Endodermal cell (in vitro differentiated cells): Measurements from ENCODE around the gene STEAP1B. TPM values are rescaled to one million over a fixed set of nuclear protein-coding genes. Genes with fewer than 3 reads are reported as not detected.

ENCODE experiments used
- DNase-seq: peaks from one replicate; pipeline ENCODE4 v3.0.0-alpha.2; 2017
- H3K27ac ChIP-seq: 2 replicates; pipeline ENCODE4 v1.5.1; 2013; ENCODE audit warnings: mild to moderate bottlenecking, low read depth, low read length, moderate library complexity
- H3K27me3 ChIP-seq: 2 replicates; pipeline ENCODE4 v1.6.1; 2013; ENCODE audit warnings: mild to moderate bottlenecking, low read length, moderate library complexity; ENCODE audit not compliant: insufficient read depth, control insufficient read depth, poor library complexity, severe bottlenecking
- H3K36me3 ChIP-seq: 2 replicates; pipeline ENCODE4 v1.7.0; 2013; ENCODE audit warnings: mild to moderate bottlenecking, low read length, moderate library complexity; ENCODE audit not compliant: control insufficient read depth, insufficient read depth
- H3K4me1 ChIP-seq: one replicate; pipeline ENCODE4 v1.7.0; 2013; ENCODE audit warnings: low read length; ENCODE audit not compliant: control insufficient read depth, insufficient read depth
- H3K4me3 ChIP-seq: 2 replicates; pipeline ENCODE4 v1.5.1; 2013; ENCODE audit warnings: mild to moderate bottlenecking, low read length, moderate library complexity
- H3K9ac ChIP-seq: 2 replicates; pipeline ENCODE4 v1.6.1; 2013; ENCODE audit warnings: mild to moderate bottlenecking, low read length, moderate library complexity; ENCODE audit not compliant: poor library complexity, severe bottlenecking; ENCODE audit errors: extremely low read depth
- H3K9me3 ChIP-seq: 2 replicates; pipeline ENCODE4 v1.6.1; 2013; ENCODE audit warnings: mild to moderate bottlenecking, low read length, moderate library complexity; ENCODE audit not compliant: control insufficient read depth
- H3K27ac Mint-ChIP-seq: 2 replicates; pipeline ENCODE4 v1.8.0; 2020; ENCODE audit warnings: mixed read lengths
- H3K27me3 Mint-ChIP-seq: 2 replicates; pipeline ENCODE4 v1.8.0; 2021; ENCODE audit warnings: mild to moderate bottlenecking, mixed read lengths; ENCODE audit not compliant: insufficient read depth
- H3K36me3 Mint-ChIP-seq: 2 replicates; pipeline ENCODE4 v1.8.0; 2020; ENCODE audit warnings: low read depth, mixed read lengths
- H3K4me1 Mint-ChIP-seq: 2 replicates; pipeline ENCODE4 v1.8.0; 2020; ENCODE audit warnings: mixed read lengths
- H3K4me3 Mint-ChIP-seq: 2 replicates; pipeline ENCODE4 v1.8.0; 2020; ENCODE audit warnings: mild to moderate bottlenecking, moderate library complexity, mixed read lengths
- H3K9me3 Mint-ChIP-seq: 2 replicates; pipeline ENCODE4 v1.8.0; 2020; ENCODE audit warnings: mild to moderate bottlenecking, mixed read lengths
- WGBS, 2 experiments: methylation state at CpG; one replicate each; pipeline versions ENCODE4 v1.1.5 to v1.1.7; 2013; ENCODE audit warnings: missing lambda C conversion rate in 2 of 2, mixed read lengths in 1 of 2; ENCODE audit not compliant: insufficient coverage in 1 of 2, insufficient read length in 1 of 2; 5-methylcytosine and 5-hydroxymethylcytosine counted together
- total RNA-seq, 2 donors: library from RNA; stranded (reverse); fragmentation: NEBNext Ultra II Directional in 1 of 2; extraction: Animal tissue kit (Norgen Biotek cat#: 25700) in 1 of 2; gene quantifications; 2 replicates in 1 of 2; 3 replicates in 1 of 2; pipeline ENCODE4 v1.2.1, GENCODE V29; 2021
- TF ChIP-seq, protein P1 (sequence below): fragments of 200-600 bp; sonication (generic); conservative IDR thresholded peaks from 2 replicates; pipeline ENCODE4 v1.5.0; 2021; ENCODE audit warnings: antibody characterized with exemption, mild to moderate bottlenecking

The STEAP1B gene
- total RNA-seq, 2 donors from 2014 or later: 30.5 to 54.2 TPM

DNA sequence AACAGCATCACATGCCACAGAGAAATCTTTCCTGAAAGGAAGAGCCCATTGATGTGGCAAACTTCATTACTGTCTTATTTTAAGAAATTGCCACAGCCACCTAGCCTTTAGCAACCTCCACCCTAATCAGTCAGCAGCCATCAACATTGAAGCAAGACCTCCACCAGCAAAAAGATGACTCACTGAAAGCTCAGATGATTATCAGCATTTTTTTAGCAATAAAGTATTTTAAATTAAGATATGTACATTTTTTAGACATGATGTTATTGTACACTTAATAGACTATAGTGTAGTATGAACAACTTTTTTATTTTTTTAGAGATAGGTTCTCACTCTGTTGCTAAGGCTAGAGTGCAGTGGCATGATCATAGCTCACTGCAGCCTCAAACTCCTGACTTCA lies 14.8 kb downstream of the STEAP1B start:
- no peaks in the 10 kb centered on the region for H3K27me3 Mint-ChIP-seq

DNA sequence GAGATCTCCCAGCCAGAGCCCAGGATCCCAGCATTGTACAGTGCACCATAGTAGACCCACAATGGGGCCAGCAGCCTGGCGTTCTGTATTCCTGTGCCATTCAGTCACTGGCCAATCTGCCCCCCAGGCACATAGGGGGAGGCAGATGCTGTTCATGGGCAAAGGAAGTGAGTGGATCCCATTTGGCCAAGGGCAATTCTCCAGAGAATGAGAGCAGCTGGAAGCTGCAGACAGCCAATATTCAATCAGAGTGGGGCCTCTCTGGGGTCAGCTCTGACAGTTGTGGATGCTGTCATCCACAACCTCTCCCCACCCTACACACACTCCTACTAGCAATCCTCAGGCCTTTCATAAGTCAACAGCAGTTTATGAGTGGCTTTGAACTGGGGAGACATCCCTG lies 17.5 kb downstream of the STEAP1B start:
- peaks cover 13% of the 10 kb centered on the region for H3K4me1 ChIP-seq
- H3K4me3 ChIP-seq: no peak overlapping the region
- no peaks in the 10 kb centered on the region for H3K27me3 Mint-ChIP-seq
- no peak overlapping the region for H3K27ac Mint-ChIP-seq
- no peak for DNase-seq
- H3K4me1 Mint-ChIP-seq: peaks cover 36% of the 10 kb centered on the region
- H3K36me3 ChIP-seq: peaks cover 22% of the 10 kb centered on the region
- no peaks in the 10 kb centered on the region for H3K9me3 Mint-ChIP-seq
- H3K27ac ChIP-seq: no peak overlapping the region
- 80 to 94% methylated on average over 1 of the region's 1 CpG for WGBS, 2 experiments
- H3K9me3 ChIP-seq: peaks cover 15% of the 10 kb centered on the region
- H3K9ac ChIP-seq: no peak overlapping the region
- H3K4me3 Mint-ChIP-seq: no peak overlapping the region
- H3K27me3 ChIP-seq: no peaks in the 10 kb centered on the region
- H3K36me3 Mint-ChIP-seq: peaks cover 37% of the 10 kb centered on the region
- TF ChIP-seq, protein P1, sequence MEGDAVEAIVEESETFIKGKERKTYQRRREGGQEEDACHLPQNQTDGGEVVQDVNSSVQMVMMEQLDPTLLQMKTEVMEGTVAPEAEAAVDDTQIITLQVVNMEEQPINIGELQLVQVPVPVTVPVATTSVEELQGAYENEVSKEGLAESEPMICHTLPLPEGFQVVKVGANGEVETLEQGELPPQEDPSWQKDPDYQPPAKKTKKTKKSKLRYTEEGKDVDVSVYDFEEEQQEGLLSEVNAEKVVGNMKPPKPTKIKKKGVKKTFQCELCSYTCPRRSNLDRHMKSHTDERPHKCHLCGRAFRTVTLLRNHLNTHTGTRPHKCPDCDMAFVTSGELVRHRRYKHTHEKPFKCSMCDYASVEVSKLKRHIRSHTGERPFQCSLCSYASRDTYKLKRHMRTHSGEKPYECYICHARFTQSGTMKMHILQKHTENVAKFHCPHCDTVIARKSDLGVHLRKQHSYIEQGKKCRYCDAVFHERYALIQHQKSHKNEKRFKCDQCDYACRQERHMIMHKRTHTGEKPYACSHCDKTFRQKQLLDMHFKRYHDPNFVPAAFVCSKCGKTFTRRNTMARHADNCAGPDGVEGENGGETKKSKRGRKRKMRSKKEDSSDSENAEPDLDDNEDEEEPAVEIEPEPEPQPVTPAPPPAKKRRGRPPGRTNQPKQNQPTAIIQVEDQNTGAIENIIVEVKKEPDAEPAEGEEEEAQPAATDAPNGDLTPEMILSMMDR: no peak

More for the DNA sequence above, 14.8 kb downstream of the STEAP1B start:
- peaks cover 33% of the 10 kb centered on the region for H3K36me3 Mint-ChIP-seq
- Histone ChIP-seq H3K9ac (no peak overlapping the region), H3K4me1 (no peaks in the 10 kb centered on the region), H3K9me3 (peaks cover 15% of the 10 kb centered on the region), H3K27ac (no peak overlapping the region), H3K36me3 (peaks cover 22% of the 10 kb centered on the region), H3K27me3 (no peaks in the 10 kb centered on the region), H3K4me3 (no peak overlapping the region)
- no peaks in the 10 kb centered on the region for H3K9me3 Mint-ChIP-seq
- peaks cover 24% of the 10 kb centered on the region for H3K4me1 Mint-ChIP-seq
- H3K27ac Mint-ChIP-seq: no peak overlapping the region
- TF ChIP-seq, protein P1: no peak
- DNase-seq: no peak
- no peak overlapping the region for H3K4me3 Mint-ChIP-seq

DNA sequence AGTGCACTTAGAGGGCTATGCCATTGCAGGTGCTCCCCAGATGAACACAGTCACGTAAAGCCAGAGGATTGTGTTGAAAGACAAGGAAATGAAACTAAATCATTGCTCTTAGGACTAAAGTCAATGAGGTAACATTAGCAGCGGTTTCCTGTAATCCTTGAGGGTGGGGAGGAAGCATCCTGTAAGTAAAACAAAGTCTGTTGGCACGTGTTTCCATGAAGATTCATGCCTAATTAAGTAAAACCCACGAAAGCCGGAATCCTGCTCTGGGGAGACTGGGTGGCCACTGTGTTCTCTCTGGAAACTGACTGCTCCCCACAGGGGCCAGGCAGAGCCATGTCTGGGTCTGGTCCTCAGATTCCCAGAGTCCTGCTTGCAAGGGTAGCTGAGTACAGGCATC lies 18.3 kb downstream of the STEAP1B start:
- Mint-ChIP-seq H3K4me1 (peaks cover 38% of the 10 kb centered on the region), H3K27ac (no peak overlapping the region), H3K9me3 (no peaks in the 10 kb centered on the region), H3K36me3 (peaks cover 40% of the 10 kb centered on the region), H3K27me3 (no peaks in the 10 kb centered on the region), H3K4me3 (no peak overlapping the region)
- 94 to 95% methylated on average over 4 to 5 of the region's 5 CpGs for WGBS, 2 experiments
- TF ChIP-seq, protein P1: no peak
- Histone ChIP-seq H3K27me3 (no peaks in the 10 kb centered on the region), H3K9ac (no peak overlapping the region), H3K27ac (no peak overlapping the region), H3K9me3 (peaks cover 16% of the 10 kb centered on the region), H3K4me1 (peaks cover 16% of the 10 kb centered on the region), H3K36me3 (peaks cover 25% of the 10 kb centered on the region), H3K4me3 (no peak overlapping the region)
- no peak for DNase-seq
